ENCODE data around the gene HOTAIR. TPM values are rescaled to one million over a fixed set of nuclear protein-coding genes. Genes with fewer than 3 reads are reported as not detected.

Gene HOTAIR
- total RNA-seq, 1 donor from 2014 or later = not detected

- intact Hi-C loops (cut with micrococcal nuclease) = loop anchor here (5.0 kb wide), 1 partner anchor 35 kb away; no protein-coding TSS in a partner anchor
Observed at GRCh38 chr12:54011665-54012532, 37.1 kb upstream of the HOTAIR start.

- intact Hi-C loops (cut with micrococcal nuclease) = loop anchor here (5.0 kb wide), 1 partner anchor 34 kb away; no protein-coding TSS in a partner anchor
Observed at GRCh38 chr12:54010972-54011664, 36.4 kb upstream of the HOTAIR start.

- intact Hi-C loops (cut with micrococcal nuclease) = loop anchor here (5.0 kb wide), 1 partner anchor 33 kb away; no protein-coding TSS in a partner anchor
Observed at GRCh38 chr12:54010053-54010971, 35.6 kb upstream of the HOTAIR start.

GRCh38 chr12:54009171-54010052, 34.7 kb upstream of the HOTAIR start:
- intact Hi-C loops (cut with micrococcal nuclease) = loop anchor here (5.0 kb wide), 1 partner anchor 32 kb away; no protein-coding TSS in a partner anchor

- intact Hi-C loops (cut with micrococcal nuclease) = no loop called here
Observed at GRCh38 chr12:54008260-54008552, 33.5 kb upstream of the HOTAIR start.

GRCh38 chr12:54007538-54008259, 32.9 kb upstream of the HOTAIR start:
- intact Hi-C loops (cut with micrococcal nuclease) = loop anchor here (2.0 kb wide), 2 partner anchors 45 to 361 kb away; partner anchors contain the start of gene HOXC4

GRCh38 chr12:54006559-54007220, 31.9 kb upstream of the HOTAIR start:
- intact Hi-C loops (cut with micrococcal nuclease) = loop anchor here (1.0 to 2.0 kb wide), 7 partner anchors 12 to 362 kb away; partner anchors contain the start of gene HOXC4

- intact Hi-C loops (cut with micrococcal nuclease) = loop anchor here (1.0 to 2.0 kb wide), 8 partner anchors 12 to 363 kb away; partner anchors contain the start of gene HOXC4
Observed at GRCh38 chr12:54005853-54006558, 31.3 kb upstream of the HOTAIR start.

- intact Hi-C loops (cut with micrococcal nuclease) = loop anchor here (2.0 kb wide), 1 partner anchor 71 kb away; no protein-coding TSS in a partner anchor
Observed at GRCh38 chr12:54005531-54005852, 30.7 kb upstream of the HOTAIR start.

GRCh38 chr12:54004841-54005530, 30.2 kb upstream of the HOTAIR start:
- intact Hi-C loops (cut with micrococcal nuclease) = loop anchor here (2.0 kb wide), 1 partner anchor 70 kb away; no protein-coding TSS in a partner anchor

GRCh38 chr12:54004063-54004840, 29.5 kb upstream of the HOTAIR start:
- intact Hi-C loops (cut with micrococcal nuclease) = loop anchor here (2.0 kb wide), 1 partner anchor 69 kb away; no protein-coding TSS in a partner anchor

GRCh38 chr12:54003625-54004024, 28.9 kb upstream of the HOTAIR start:
- intact Hi-C loops (cut with micrococcal nuclease) = loop anchor here (2.0 kb wide), 1 partner anchor 69 kb away; no protein-coding TSS in a partner anchor

- intact Hi-C loops (cut with micrococcal nuclease) = no loop called here
Observed at GRCh38 chr12:54002915-54003389, 28.2 kb upstream of the HOTAIR start.

GRCh38 chr12:54002278-54002914, 27.6 kb upstream of the HOTAIR start:
- intact Hi-C loops (cut with micrococcal nuclease) = no loop called here

- intact Hi-C loops (cut with micrococcal nuclease) = no loop called here
Observed at GRCh38 chr12:54001283-54002187, 26.8 kb upstream of the HOTAIR start.

Data from T-helper 1 cell treated with Interleukin-12 subunit alpha and Interleukin-12 subunit beta and Interleukin-4 antibody, amounts not matched to agents 30 ng/mL and 1 ng/mL, for 36 hours (primary cell).